Inferior parietal cortex (tissue), 1 donor: Measurements from ENCODE around the gene GPC6.

Experiments used
- DNase-seq: peaks from one replicate; pipeline ENCODE4 v3.0.0-alpha.2; 2016; ENCODE audit errors: extremely low spot score

The GPC6 gene

GRCh38 chr13:93674337-93674755 lies 447.7 kb downstream of the GPC6 start:
- DNase-seq: no peak

- DNase-seq: no peak
These were observed 453.7 kb downstream of the GPC6 start for GRCh38 chr13:93680329-93680728.

- DNase-seq: no peak
These were observed 459.3 kb downstream of the GPC6 start for GRCh38 chr13:93685900-93686299.

GRCh38 chr13:93686399-93686798 lies 459.8 kb downstream of the GPC6 start:
- DNase-seq: no peak

GRCh38 chr13:93687261-93687660 lies 460.7 kb downstream of the GPC6 start:
- DNase-seq: no peak

- no peak for DNase-seq
These were observed 462.7 kb downstream of the GPC6 start for GRCh38 chr13:93689333-93689732.

- DNase-seq: no peak
These were observed 463.5 kb downstream of the GPC6 start for GRCh38 chr13:93690139-93690538.

GRCh38 chr13:93698016-93698613 lies 471.5 kb downstream of the GPC6 start:
- no peak for DNase-seq

GRCh38 chr13:93700115-93700514 lies 473.5 kb downstream of the GPC6 start:
- DNase-seq: no peak

- DNase-seq: no peak
These were observed 481.9 kb downstream of the GPC6 start for GRCh38 chr13:93708308-93709075.

GRCh38 chr13:93709506-93710244 lies 483.1 kb downstream of the GPC6 start:
- no peak for DNase-seq

GRCh38 chr13:93714171-93714570 lies 487.6 kb downstream of the GPC6 start:
- no peak for DNase-seq

- DNase-seq: no peak
These were observed 489.3 kb downstream of the GPC6 start for GRCh38 chr13:93715866-93716265.

- no peak for DNase-seq
These were observed 490.0 kb downstream of the GPC6 start for GRCh38 chr13:93716623-93717022.

GRCh38 chr13:93721483-93721882 lies 494.9 kb downstream of the GPC6 start:
- no peak for DNase-seq

GRCh38 chr13:93723316-93723715 lies 496.7 kb downstream of the GPC6 start:
- no peak for DNase-seq

- no peak for DNase-seq
These were observed 497.6 kb downstream of the GPC6 start for GRCh38 chr13:93724187-93724586.

GRCh38 chr13:93726173-93726957 lies 499.8 kb downstream of the GPC6 start:
- no peak for DNase-seq

- no peak for DNase-seq
These were observed 500.9 kb downstream of the GPC6 start for GRCh38 chr13:93727211-93728141.

- no peak for DNase-seq
These were observed 502.8 kb downstream of the GPC6 start for GRCh38 chr13:93729383-93729782.

- no peak for DNase-seq
These were observed 504.2 kb downstream of the GPC6 start for GRCh38 chr13:93730780-93731179.
